IMR-90 (cell line): ENCODE measurements around the gene DISP2. TPM values are rescaled to one million over a fixed set of nuclear protein-coding genes. Genes with fewer than 3 reads are reported as not detected.

Experiments
- ATAC-seq: fragments of 200-7000 bp; cut with Tn5 transposase; 2 replicates; pipeline ENCODE4 v1.9.1; 2020; ENCODE audit warnings: low read depth, mild to moderate bottlenecking, moderate library complexity
- BruUV-seq: library from RNA; stranded (reverse); fragments of 400-500 nt; replicated peaks from 2 replicates; lab custom pipeline; 2021; lab: Mats Ljungman, UMichigan
- CTCF ChIA-PET: fragments of 300-600 bp; formaldehyde crosslinking; extraction: SDS; loops from one replicate; lab custom pipeline; 2021; ENCODE audit warnings: antibody characterized with exemption; lab: Yijun Ruan, JAX
- POLR2A ChIA-PET: fragments of 300-600 bp; sonication (Branson Sonifier 250); formaldehyde crosslinking; loops from one replicate; lab custom pipeline; 2022; ENCODE audit warnings: antibody characterized with exemption; ENCODE audit not compliant: unreplicated experiment; lab: Charles Lee
- DNase-seq: peaks from one replicate; pipeline ENCODE4 v3.0.0; 2013
- H2AFZ ChIP-seq: replicated peaks from 2 replicates; pipeline ENCODE3; 2013; ENCODE audit warnings: low read length, mild to moderate bottlenecking; ENCODE audit not compliant: poor library complexity
- H2AK5ac ChIP-seq: 2 replicates; pipeline ENCODE4 v1.6.1; 2013; ENCODE audit warnings: low read depth, low read length, inconsistent platforms
- H2AK9ac ChIP-seq: replicated peaks from 2 replicates; pipeline ENCODE3; 2013; ENCODE audit warnings: mild to moderate bottlenecking, low read depth, low read length, moderate library complexity; ENCODE audit not compliant: poor library complexity
- H2BK120ac ChIP-seq: 2 replicates; pipeline ENCODE4 v1.6.1; 2013; ENCODE audit warnings: low read depth, low read length, inconsistent platforms
- H2BK15ac ChIP-seq: 3 replicates; pipeline ENCODE4 v1.6.1; 2013; ENCODE audit warnings: low read depth, low read length, inconsistent platforms
- H2BK20ac ChIP-seq: 2 replicates; pipeline ENCODE4 v1.6.1; 2013; ENCODE audit warnings: low read depth, mild to moderate bottlenecking, inconsistent platforms, low read length, moderate library complexity
- H2BK5ac ChIP-seq: 2 replicates; pipeline ENCODE4 v1.6.1; 2013; ENCODE audit warnings: mild to moderate bottlenecking, low read depth, low read length, inconsistent platforms; ENCODE audit not compliant: poor library complexity, severe bottlenecking
- H3K14ac ChIP-seq: replicated peaks from 2 replicates; pipeline ENCODE4 v1.6.1; 2013; ENCODE audit warnings: low read depth, low read length, inconsistent platforms
- H3K18ac ChIP-seq: 2 replicates; pipeline ENCODE4 v1.6.1; 2013; ENCODE audit warnings: low read depth, low read length, control low read depth
- H3K23ac ChIP-seq: 2 replicates; pipeline ENCODE4 v1.6.1; 2013; ENCODE audit warnings: low read depth, low read length, inconsistent platforms
- H3K27ac ChIP-seq: 2 replicates; pipeline ENCODE4 v1.5.1; 2013; ENCODE audit warnings: mild to moderate bottlenecking, control low read depth, low read length; ENCODE audit not compliant: insufficient read depth
- H3K27me3 ChIP-seq: 2 replicates; pipeline ENCODE4 v1.6.1; 2013; ENCODE audit warnings: low read length; ENCODE audit not compliant: control insufficient read depth, insufficient read depth
- H3K36me3 ChIP-seq: 2 replicates; pipeline ENCODE4 v1.6.1; 2013; ENCODE audit warnings: low read length, mixed read lengths; ENCODE audit not compliant: control insufficient read depth, insufficient read depth
- H3K4ac ChIP-seq: 2 replicates; pipeline ENCODE4 v1.6.1; 2013; ENCODE audit warnings: low read depth, low read length, inconsistent platforms
- H3K4me1 ChIP-seq: 2 replicates; pipeline ENCODE4 v1.6.1; 2013; ENCODE audit warnings: low read length, mixed read lengths; ENCODE audit not compliant: control insufficient read depth, insufficient read depth
- H3K4me2 ChIP-seq: 2 replicates; pipeline ENCODE4 v1.6.1; 2013; ENCODE audit warnings: low read depth, mild to moderate bottlenecking, control low read depth, low read length, moderate library complexity
- H3K4me3 ChIP-seq: 2 replicates; pipeline ENCODE4 v1.5.1; 2013; ENCODE audit warnings: low read depth, mild to moderate bottlenecking, control low read depth, low read length, moderate library complexity; ENCODE audit not compliant: insufficient read depth
- H3K56ac ChIP-seq: 2 replicates; pipeline ENCODE4 v1.6.1; 2013; ENCODE audit warnings: low read length, inconsistent platforms; ENCODE audit not compliant: insufficient read depth; ENCODE audit errors: extremely low read depth
- H3K79me1 ChIP-seq, 2 experiments: 2 replicates each; pipeline ENCODE4 v1.6.1; 2013; ENCODE audit warnings: low read length in 2 of 2, inconsistent platforms in 1 of 2, low read depth in 1 of 2
- H3K9ac ChIP-seq: 2 replicates; pipeline ENCODE4 v1.6.1; 2013; ENCODE audit warnings: low read depth, low read length, control low read depth
- H3K9me1 ChIP-seq: 2 replicates; pipeline ENCODE4 v1.6.1; 2013; ENCODE audit warnings: low read length, inconsistent platforms; ENCODE audit not compliant: insufficient read depth
- H3K9me3 ChIP-seq: 2 replicates; pipeline ENCODE4 v1.6.1; 2013; ENCODE audit warnings: low read length; ENCODE audit not compliant: control insufficient read depth, insufficient read depth
- H4K20me1 ChIP-seq: 2 replicates; pipeline ENCODE4 v1.6.1; 2013; ENCODE audit warnings: low read length, inconsistent platforms; ENCODE audit not compliant: insufficient read depth
- H4K5ac ChIP-seq: 2 replicates; pipeline ENCODE4 v1.6.1; 2013; ENCODE audit warnings: mild to moderate bottlenecking, low read depth, low read length, control low read depth
- H4K8ac ChIP-seq, 2 experiments: 2 replicates each; pipeline ENCODE4 v1.6.1; 2013; ENCODE audit warnings: low read depth in 2 of 2, low read length in 2 of 2, control low read depth in 1 of 2, inconsistent platforms in 1 of 2
- H4K91ac ChIP-seq: 2 replicates; pipeline ENCODE4 v1.6.1; 2013; ENCODE audit warnings: low read depth, low read length, inconsistent platforms; ENCODE audit not compliant: insufficient read depth
- BHLHE40 ChIP-seq: fragments of 150-350 bp; IDR thresholded peaks from 2 replicates; pipeline ENCODE4 v1.6.1; 2016; ENCODE audit warnings: mild to moderate bottlenecking, low read depth, low read length
- ELK1 ChIP-seq: fragments of 150-350 bp; IDR thresholded peaks from 2 replicates; pipeline ENCODE4 v1.6.1; 2016; ENCODE audit warnings: low read depth, mild to moderate bottlenecking, low read length, moderate library complexity, borderline replicate concordance
- MAZ ChIP-seq: IDR thresholded peaks from 2 replicates; pipeline ENCODE4 v1.6.1; 2012; ENCODE audit warnings: low read depth, mild to moderate bottlenecking, low read length, improper control_type of control experiment, moderate library complexity, borderline replicate concordance
- MXI1 ChIP-seq: IDR thresholded peaks from 2 replicates; pipeline ENCODE4 v1.6.1; 2012; ENCODE audit warnings: low read depth, mild to moderate bottlenecking, low read length, moderate library complexity, borderline replicate concordance
- RCOR1 ChIP-seq: IDR thresholded peaks from 2 replicates; pipeline ENCODE4 v1.6.1; 2012; ENCODE audit warnings: mild to moderate bottlenecking, low read length, improper control_type of control experiment; ENCODE audit not compliant: insufficient replicate concordance
- SMC3 ChIP-seq: fragments of 150-350 bp; IDR thresholded peaks from 2 replicates; pipeline ENCODE4 v1.6.1; 2016; ENCODE audit warnings: low read depth, mild to moderate bottlenecking, antibody characterized with exemption, low read length, moderate library complexity
- WGBS, 2 experiments: methylation state at CpG; one replicate each; pipeline versions ENCODE4 v1.1.5 to v1.1.7; 2013; ENCODE audit warnings: missing lambda C conversion rate in 2 of 2; ENCODE audit not compliant: insufficient read length in 1 of 2; ENCODE audit errors: extremely low coverage in 2 of 2; 5-methylcytosine and 5-hydroxymethylcytosine counted together
- dilution Hi-C: fragments of 300-500 bp; cut with HindIII; formaldehyde crosslinking; loops from one replicate; pipeline ENCODE4 v1.14.3; 2018; ENCODE audit warnings: low sequenced_read_pairs; ENCODE audit not compliant: unreplicated experiment
- in situ Hi-C: fragments of 300-500 bp; cut with MboI; formaldehyde crosslinking; loops from 3 replicates; pipeline ENCODE4 v1.14.3; 2019; ENCODE audit warnings: low sequenced_read_pairs, inconsistent platforms, mixed read lengths
- intact Hi-C: fragments of 100-400 bp; cut with micrococcal nuclease; formaldehyde crosslinking; loops from 2 replicates; pipeline ENCODE4 v1.10.0; 2022
- polyA plus RNA-seq, 3 experiments: library from polyadenylated mRNA; depleted of rRNA; stranded (reverse); fragments of >200 nt; gene quantifications; 2 replicates each; pipeline ENCODE4 v1.2.3, GENCODE V29; 2012; ENCODE audit warnings: low replicate concordance in 1 of 3
- total RNA-seq: library from RNA; depleted of rRNA; stranded (reverse); fragments of >200 nt; gene quantifications from 2 replicates; pipeline ENCODE4 v1.2.3, GENCODE V29; 2012

The DISP2 gene
- total and polyA plus RNA-seq, 2 of the 4 experiments (the other 2 are of a cell fraction): 0.34 to 0.36 TPM

- TF ChIP-seq MXI1: no peak
Measured at GRCh38 chr15:40313531-40314398, 44.3 kb upstream of the DISP2 start (continued).

- H3K27me3 ChIP-seq: peaks cover 45% of the 10 kb centered on the region
- 40% methylated on average over 1 of the region's 4 CpGs; no CpG with 5 or more reads in 1 of the 2 experiments for WGBS, 2 experiments
Measured at GRCh38 chr15:40314723-40315276, 43.2 kb upstream of the DISP2 start.

More at GRCh38 chr15:40314723-40315276, 43.2 kb upstream of the DISP2 start:
- in situ Hi-C loops: no loop called here
- H3K9me1 ChIP-seq: no peaks in the 10 kb centered on the region
- no peak overlapping the region for H3K23ac ChIP-seq
- no peaks in the 10 kb centered on the region for H3K79me1 ChIP-seq
- intact Hi-C loops: no loop called here
- no peak overlapping the region for H2AK5ac ChIP-seq
- TF ChIP-seq BHLHE40 (no peak), RCOR1 (no peak), SMC3 (no peak), ELK1 (no peak), MAZ (no peak)
- H3K27ac ChIP-seq: no peak overlapping the region
- H4K20me1 ChIP-seq: no peaks in the 10 kb centered on the region
- H4K91ac ChIP-seq: no peak overlapping the region
- no peak overlapping the region for H2BK5ac ChIP-seq
- ChIA-PET CTCF (interaction anchor here (0.8 to 1.5 kb wide), 3 partner anchors 8 to 23 kb away, joined by 3 to 7 read pairs (median 4); no protein-coding TSS in a partner anchor), POLR2A (no interaction called here)
- H3K9ac ChIP-seq: no peak overlapping the region
- dilution Hi-C loops: no loop called here
- H3K4me3 ChIP-seq: no peak overlapping the region
- no peak overlapping the region; the same call in 1 of the 2 replicates for H3K4me2 ChIP-seq
- no peaks in the 10 kb centered on the region for H3K9me3 ChIP-seq
- no peak overlapping the region for H3K14ac ChIP-seq
- H3K4me1 ChIP-seq: no peaks in the 10 kb centered on the region
- peak; percentile 53 for DNase-seq
- H2BK20ac ChIP-seq: no peak overlapping the region
- no peak overlapping the region for H3K4ac ChIP-seq
- H3K36me3 ChIP-seq: no peaks in the 10 kb centered on the region
- no peak overlapping the region for H3K18ac ChIP-seq
- H3K56ac ChIP-seq: no peak overlapping the region
- ATAC-seq: peak; percentile 62
- H2BK15ac ChIP-seq: no peak overlapping the region
- no peak overlapping the region for H2BK120ac ChIP-seq
- BruUV-seq: no TSS peak
- no peak overlapping the region for H4K5ac ChIP-seq
- H4K8ac ChIP-seq: no peak overlapping the region
- no peak overlapping the region for H2AFZ ChIP-seq
- H2AK9ac ChIP-seq: no peak overlapping the region
